Measurements from ENCODE around the gene BATF3. TPM values are rescaled to one million over a fixed set of nuclear protein-coding genes. Genes with fewer than 3 reads are reported as not detected.

Gene BATF3, protein sequence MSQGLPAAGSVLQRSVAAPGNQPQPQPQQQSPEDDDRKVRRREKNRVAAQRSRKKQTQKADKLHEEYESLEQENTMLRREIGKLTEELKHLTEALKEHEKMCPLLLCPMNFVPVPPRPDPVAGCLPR
- 1 to 10 TPM in 3 of 4 donors, under 1 TPM in 1; 0.88 to 2.7 (median 1.6) TPM for total RNA-seq

DNA sequence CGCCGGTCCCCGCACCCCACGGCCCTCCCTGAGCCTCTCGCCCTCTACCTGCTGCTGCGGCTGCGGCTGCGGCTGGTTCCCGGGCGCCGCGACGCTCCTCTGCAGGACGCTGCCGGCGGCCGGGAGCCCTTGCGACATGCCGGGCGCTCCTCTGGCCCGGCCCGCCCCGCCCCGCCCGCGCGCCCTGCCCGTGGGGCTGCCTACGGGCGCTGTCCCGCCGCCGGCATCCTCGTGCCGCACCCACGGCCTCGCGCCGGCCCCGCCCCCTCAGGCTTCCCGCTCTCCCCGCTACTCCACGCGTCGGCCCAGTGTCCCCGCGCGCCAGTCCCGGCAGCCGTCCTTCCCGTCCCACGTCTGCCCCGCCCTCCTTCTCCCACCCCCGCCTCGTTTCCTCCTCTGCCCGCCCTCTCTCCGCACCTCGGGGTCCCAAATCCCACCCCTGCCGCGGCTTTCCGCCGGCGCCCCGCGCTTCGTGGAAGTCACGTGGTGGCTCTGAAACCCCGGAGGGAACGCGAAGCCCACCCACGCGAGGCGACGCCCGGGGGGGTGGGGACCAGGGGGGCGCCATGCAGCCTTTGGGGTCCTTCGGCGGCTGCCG, at the start of gene BATF3:
TSS of gene BATF3 (minus strand) at position 216 of the 598 bp plus-strand sequence. CDS start at position 138, 78 bp downstream.
- TF ChIP-seq, protein P1, sequence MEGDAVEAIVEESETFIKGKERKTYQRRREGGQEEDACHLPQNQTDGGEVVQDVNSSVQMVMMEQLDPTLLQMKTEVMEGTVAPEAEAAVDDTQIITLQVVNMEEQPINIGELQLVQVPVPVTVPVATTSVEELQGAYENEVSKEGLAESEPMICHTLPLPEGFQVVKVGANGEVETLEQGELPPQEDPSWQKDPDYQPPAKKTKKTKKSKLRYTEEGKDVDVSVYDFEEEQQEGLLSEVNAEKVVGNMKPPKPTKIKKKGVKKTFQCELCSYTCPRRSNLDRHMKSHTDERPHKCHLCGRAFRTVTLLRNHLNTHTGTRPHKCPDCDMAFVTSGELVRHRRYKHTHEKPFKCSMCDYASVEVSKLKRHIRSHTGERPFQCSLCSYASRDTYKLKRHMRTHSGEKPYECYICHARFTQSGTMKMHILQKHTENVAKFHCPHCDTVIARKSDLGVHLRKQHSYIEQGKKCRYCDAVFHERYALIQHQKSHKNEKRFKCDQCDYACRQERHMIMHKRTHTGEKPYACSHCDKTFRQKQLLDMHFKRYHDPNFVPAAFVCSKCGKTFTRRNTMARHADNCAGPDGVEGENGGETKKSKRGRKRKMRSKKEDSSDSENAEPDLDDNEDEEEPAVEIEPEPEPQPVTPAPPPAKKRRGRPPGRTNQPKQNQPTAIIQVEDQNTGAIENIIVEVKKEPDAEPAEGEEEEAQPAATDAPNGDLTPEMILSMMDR (IDR thresholded peaks at IDR 0.05; ENCODE audit: low read depth): no peak

DNA sequence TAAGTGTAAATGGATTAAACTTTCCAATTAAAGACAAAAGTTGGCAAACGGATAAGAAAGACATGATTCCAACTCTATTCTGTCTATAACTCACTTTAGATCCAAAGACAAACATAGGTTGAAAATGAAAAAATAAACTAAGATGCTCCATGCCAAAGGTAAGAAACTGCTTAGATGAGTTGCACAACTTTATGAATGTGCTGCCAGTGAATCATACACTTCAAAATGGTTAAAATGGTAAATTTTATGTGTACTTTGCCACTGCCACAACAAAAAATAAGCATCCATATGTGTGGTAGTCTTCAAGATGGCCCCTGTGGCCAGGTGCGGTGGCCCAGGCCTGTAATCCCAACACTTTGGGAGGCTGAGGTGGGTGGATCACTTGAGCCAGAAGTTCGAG, 46.9 kb upstream of the BATF3 start:
- TF ChIP-seq, protein P1 (IDR thresholded peaks at IDR 0.05; ENCODE audit: low read depth): no peak

DNA sequence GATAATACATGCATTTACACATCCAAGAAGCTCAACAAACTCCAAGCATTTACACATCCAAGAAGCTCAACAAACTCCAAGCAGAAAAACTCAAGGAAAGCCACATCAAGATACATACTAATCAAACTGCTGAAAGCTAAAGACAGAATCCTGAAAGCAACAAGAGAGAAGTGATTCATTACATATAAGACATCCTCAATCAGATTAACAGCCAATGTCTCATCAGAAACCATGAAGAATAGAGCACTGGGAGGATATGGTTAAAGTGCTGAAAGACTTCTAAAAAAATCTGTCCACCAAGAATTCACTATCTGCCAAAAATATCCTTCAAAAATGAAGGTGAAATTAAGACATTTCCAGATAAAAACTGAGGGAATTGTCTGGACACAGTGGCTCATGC, 45.7 kb upstream of the BATF3 start:
- TF ChIP-seq, protein P1 (IDR thresholded peaks at IDR 0.05; ENCODE audit: low read depth): no peak

DNA sequence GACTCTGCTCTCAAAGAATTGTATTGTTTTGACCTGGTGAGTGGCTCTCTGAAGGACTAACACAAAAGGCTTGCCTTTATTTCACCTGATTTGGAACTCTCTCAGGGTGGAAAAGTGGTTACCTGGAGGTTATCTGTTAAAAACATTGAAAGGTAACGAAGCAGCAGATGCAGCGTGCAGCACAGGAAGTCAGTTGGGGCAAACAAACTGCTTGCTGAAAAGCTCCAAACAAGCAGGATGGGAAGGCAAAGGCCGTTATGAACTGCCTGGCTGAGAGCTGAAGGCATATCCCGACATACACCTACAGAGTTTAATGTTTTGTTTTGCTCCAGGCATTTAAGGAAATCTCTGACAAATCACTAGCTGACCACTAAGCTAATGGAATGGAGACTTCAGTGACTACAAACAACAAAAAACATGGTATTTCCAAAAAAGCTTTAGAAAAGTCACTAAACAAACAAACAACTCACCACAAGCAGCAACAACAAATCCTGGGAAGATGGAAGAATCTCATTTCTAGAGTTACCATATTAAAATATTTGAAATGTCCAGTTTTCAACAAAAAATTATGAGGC, 44.3 kb upstream of the BATF3 start:
- TF ChIP-seq, protein P1 (IDR thresholded peaks at IDR 0.05; ENCODE audit: low read depth): no peak

DNA sequence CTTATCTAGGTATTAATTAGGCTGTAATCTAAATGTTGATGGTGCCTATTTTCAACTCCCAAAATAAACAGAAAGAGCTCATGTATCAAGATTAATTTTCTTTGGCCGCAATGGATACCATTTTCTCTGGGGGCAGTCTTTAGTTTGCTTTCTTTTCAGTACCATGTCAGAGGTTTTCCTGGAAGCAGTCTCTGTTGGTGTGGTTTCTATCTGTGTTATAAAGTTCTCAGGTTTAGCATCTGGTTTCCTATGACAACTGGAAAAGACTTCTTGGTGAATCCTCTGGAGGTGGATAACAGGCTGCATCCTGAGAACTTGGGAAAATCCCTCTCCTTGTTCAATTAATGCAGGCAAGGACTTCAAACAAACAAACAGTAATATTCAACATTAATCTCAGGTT, 38.7 kb upstream of the BATF3 start:
- TF ChIP-seq, protein P1 (IDR thresholded peaks at IDR 0.05; ENCODE audit: low read depth): no peak

DNA sequence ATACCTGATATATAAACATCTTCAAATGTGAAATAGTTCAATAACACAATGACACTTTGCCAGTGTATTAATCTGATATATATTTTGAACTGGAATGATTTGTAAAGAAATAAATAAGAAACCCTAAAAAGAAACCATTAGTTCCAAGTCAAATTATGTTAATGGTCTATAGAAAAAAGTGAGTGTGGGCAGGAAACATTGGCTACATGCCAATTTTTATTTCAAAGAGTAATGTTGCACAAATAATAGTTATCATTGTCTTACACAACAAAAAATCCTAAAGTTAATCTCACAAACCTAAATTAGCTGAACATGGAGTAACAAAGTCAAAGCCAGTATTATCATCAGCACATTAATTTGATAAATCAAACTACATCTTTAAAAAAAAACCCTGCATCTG, 37.9 kb upstream of the BATF3 start:
- TF ChIP-seq, protein P1 (IDR thresholded peaks at IDR 0.05; ENCODE audit: low read depth): no peak

DNA sequence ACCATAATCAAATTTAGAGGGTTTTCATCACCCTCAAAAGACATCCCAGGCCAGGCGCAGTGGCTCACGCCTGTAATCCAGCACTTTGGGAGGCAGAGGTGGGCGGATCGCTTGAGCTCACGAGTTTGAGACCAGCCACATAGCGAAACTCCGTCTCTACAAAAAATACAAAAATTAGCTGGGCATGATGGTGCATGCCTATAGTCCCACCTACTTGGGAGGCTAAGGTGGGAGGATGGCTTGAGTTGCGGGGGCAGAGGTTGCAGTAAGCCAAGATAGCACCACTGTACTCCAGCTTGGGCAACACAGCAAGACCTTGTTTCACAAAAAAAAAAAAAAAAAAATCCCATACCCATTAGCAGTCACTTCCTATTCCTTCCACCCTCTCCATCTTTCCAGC, 33.5 kb upstream of the BATF3 start:
- TF ChIP-seq, protein P1 (IDR thresholded peaks at IDR 0.05; ENCODE audit: low read depth): no peak
